C4-2B (cell line): ENCODE data around the gene TSPAN9.

Experiments
- H3K27ac ChIP-seq: fragments of 450-650 bp; 2 replicates; pipeline ENCODE4 v1.5.1; 2017
- ZFX ChIP-seq: fragments of 450-650 bp; IDR thresholded peaks from 2 replicates; pipeline ENCODE4 v1.6.1; 2017
- TF ChIP-seq, protein P1 (sequence below): fragments of 450-650 bp; conservative IDR thresholded peaks from 2 replicates; pipeline ENCODE4 v1.5.1; 2017; ENCODE audit warnings: mild to moderate bottlenecking

Gene TSPAN9

GRCh38 chr12:3191450-3191849 lies 114.3 kb downstream of the TSPAN9 start:
- H3K27ac ChIP-seq = no peak overlapping the region
- no peak for TF ChIP-seq ZFX
- TF ChIP-seq, protein P1, sequence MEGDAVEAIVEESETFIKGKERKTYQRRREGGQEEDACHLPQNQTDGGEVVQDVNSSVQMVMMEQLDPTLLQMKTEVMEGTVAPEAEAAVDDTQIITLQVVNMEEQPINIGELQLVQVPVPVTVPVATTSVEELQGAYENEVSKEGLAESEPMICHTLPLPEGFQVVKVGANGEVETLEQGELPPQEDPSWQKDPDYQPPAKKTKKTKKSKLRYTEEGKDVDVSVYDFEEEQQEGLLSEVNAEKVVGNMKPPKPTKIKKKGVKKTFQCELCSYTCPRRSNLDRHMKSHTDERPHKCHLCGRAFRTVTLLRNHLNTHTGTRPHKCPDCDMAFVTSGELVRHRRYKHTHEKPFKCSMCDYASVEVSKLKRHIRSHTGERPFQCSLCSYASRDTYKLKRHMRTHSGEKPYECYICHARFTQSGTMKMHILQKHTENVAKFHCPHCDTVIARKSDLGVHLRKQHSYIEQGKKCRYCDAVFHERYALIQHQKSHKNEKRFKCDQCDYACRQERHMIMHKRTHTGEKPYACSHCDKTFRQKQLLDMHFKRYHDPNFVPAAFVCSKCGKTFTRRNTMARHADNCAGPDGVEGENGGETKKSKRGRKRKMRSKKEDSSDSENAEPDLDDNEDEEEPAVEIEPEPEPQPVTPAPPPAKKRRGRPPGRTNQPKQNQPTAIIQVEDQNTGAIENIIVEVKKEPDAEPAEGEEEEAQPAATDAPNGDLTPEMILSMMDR = no peak

GRCh38 chr12:3192221-3192620 lies 115.0 kb downstream of the TSPAN9 start:
- no peak overlapping the region for H3K27ac ChIP-seq
- TF ChIP-seq ZFX = no peak
- TF ChIP-seq, protein P1 = no peak

DNA sequence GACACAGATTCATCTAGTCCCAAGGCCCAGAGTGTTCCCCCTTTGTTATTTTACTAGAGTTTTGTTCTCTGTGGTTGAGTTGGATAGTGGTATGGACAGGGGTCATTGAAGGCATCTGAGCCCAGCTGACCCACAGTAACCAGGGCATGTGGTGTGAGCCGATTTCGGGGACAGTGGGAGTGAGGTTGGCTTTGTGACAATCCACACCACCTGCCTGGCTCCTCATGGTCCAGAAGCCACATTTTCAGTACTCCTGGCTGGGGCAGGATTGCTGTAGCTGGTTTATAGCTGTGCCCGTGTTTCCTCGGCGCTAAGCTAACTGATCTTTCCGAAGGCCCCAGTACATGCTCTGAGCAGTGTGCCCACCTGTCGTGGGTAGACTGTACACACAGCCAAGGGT lies 116.0 kb downstream of the TSPAN9 start:
- no peak overlapping the region for H3K27ac ChIP-seq
- no peak for TF ChIP-seq ZFX
- TF ChIP-seq, protein P1 = no peak

GRCh38 chr12:3193755-3194154 lies 116.6 kb downstream of the TSPAN9 start:
- no peak for TF ChIP-seq ZFX
- TF ChIP-seq, protein P1 = no peak
- H3K27ac ChIP-seq = no peak overlapping the region

GRCh38 chr12:3195337-3195736 lies 118.2 kb downstream of the TSPAN9 start:
- H3K27ac ChIP-seq = no peak overlapping the region
- TF ChIP-seq ZFX = no peak
- TF ChIP-seq, protein P1 = no peak

GRCh38 chr12:3195859-3196483 lies 118.8 kb downstream of the TSPAN9 start:
- TF ChIP-seq ZFX = no peak
- TF ChIP-seq, protein P1 = no peak
- no peak overlapping the region for H3K27ac ChIP-seq

DNA sequence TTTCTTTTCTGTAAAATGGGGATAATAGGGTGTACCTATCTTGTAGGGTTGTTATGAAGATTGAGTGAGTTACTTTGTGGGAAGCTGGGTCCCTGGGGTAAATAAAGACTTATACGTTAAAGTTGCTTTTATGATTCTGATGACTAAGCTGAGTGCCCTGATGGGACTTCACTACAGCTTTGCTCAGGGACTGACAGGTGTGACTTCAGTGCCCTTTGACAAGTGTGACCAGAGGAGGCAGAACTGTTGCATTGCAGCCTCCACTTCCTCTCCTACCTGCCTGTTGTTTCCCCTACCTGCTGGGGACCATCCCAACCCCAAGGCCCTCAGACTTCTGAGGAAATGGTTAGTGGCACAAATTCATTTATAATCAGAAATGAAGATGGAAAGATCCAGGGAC lies 119.3 kb downstream of the TSPAN9 start:
- H3K27ac ChIP-seq = no peak overlapping the region
- TF ChIP-seq, protein P1 = no peak
- TF ChIP-seq ZFX = no peak
